Activated T-helper 1 cell treated with anti-CD3 and anti-CD28 coated beads, Interleukin-12 subunit alpha, Interleukin-12 subunit beta, Interleukin-2, Interleukin-4 antibody, amounts not matched to agents 30 ng/mL and 10 ng/mL and 1 ng/mL, durations not matched to agents 14 hours and 24 hours and 36 hours (primary cell): ENCODE data around the gene ANK2. TPM values are rescaled to one million over a fixed set of nuclear protein-coding genes. Genes with fewer than 3 reads are reported as not detected.

Experiments used
- DNase-seq: peaks from one replicate; pipeline ENCODE4 v3.0.0; 2021; ENCODE audit warnings: low spot score
- H3K27ac Mint-ChIP-seq: one replicate; pipeline ENCODE4 v1.8.0; 2021; ENCODE audit warnings: mild to moderate bottlenecking, mixed read lengths
- H3K27me3 Mint-ChIP-seq: one replicate; pipeline ENCODE4 v1.8.0; 2022; ENCODE audit warnings: mild to moderate bottlenecking, moderate library complexity, mixed read lengths; ENCODE audit not compliant: insufficient read depth
- H3K36me3 Mint-ChIP-seq: one replicate; pipeline ENCODE4 v1.8.0; 2021; ENCODE audit warnings: low read depth, mixed read lengths
- H3K4me1 Mint-ChIP-seq: one replicate; pipeline ENCODE4 v1.8.0; 2021; ENCODE audit warnings: low read depth, mixed read lengths
- H3K4me3 Mint-ChIP-seq: one replicate; pipeline ENCODE4 v1.8.0; 2021; ENCODE audit warnings: mild to moderate bottlenecking, moderate library complexity, mixed read lengths
- H3K9me3 Mint-ChIP-seq: one replicate; pipeline ENCODE4 v1.8.0; 2021; ENCODE audit warnings: mixed read lengths
- intact Hi-C: fragments of 100-400 bp; cut with micrococcal nuclease; formaldehyde crosslinking; loops from one replicate; pipeline ENCODE4 v1.15.1; 2024
- total RNA-seq: library from RNA; stranded (reverse); gene quantifications from 2 replicates; pipeline ENCODE4 v1.2.3, GENCODE V29; 2022

Gene ANK2
- total RNA-seq, 1 donor from 2014 or later: 3.1 TPM

GRCh38 chr4:113146876-113147358 lies 97.5 kb downstream of the ANK2 start:
- intact Hi-C loops: loop anchor here (1.0 to 10.0 kb wide), 4 partner anchors 208 to 616 kb away; no protein-coding TSS in a partner anchor
- DNase-seq: no peak

GRCh38 chr4:113147498-113148111 lies 98.2 kb downstream of the ANK2 start:
- Mint-ChIP-seq H3K4me1 (peaks cover 23% of the 10 kb centered on the region), H3K4me3 (no peak overlapping the region)
- intact Hi-C loops: loop anchor here (1.0 to 10.0 kb wide), 4 partner anchors 208 to 615 kb away; no protein-coding TSS in a partner anchor

More at GRCh38 chr4:113146876-113147358, 97.5 kb downstream of the ANK2 start:
- peaks cover 5% of the 10 kb centered on the region for H3K27me3 Mint-ChIP-seq
- H3K36me3 Mint-ChIP-seq: no peaks in the 10 kb centered on the region
- H3K4me3 Mint-ChIP-seq: peak overlapping the region; percentile 66
- H3K4me1 Mint-ChIP-seq: peaks cover 23% of the 10 kb centered on the region
- peak overlapping the region; percentile 81 for H3K27ac Mint-ChIP-seq
- peaks cover 4% of the 10 kb centered on the region for H3K9me3 Mint-ChIP-seq

GRCh38 chr4:113148925-113149324 lies 99.5 kb downstream of the ANK2 start:
- H3K27ac Mint-ChIP-seq: no peak overlapping the region

More at GRCh38 chr4:113147498-113148111, 98.2 kb downstream of the ANK2 start:
- peaks cover 4% of the 10 kb centered on the region for H3K9me3 Mint-ChIP-seq
- DNase-seq: no peak
- no peaks in the 10 kb centered on the region for H3K36me3 Mint-ChIP-seq
- no peak overlapping the region for H3K27ac Mint-ChIP-seq
- peaks cover 4% of the 10 kb centered on the region for H3K27me3 Mint-ChIP-seq

GRCh38 chr4:113153529-113154101 lies 104.2 kb downstream of the ANK2 start:
- Mint-ChIP-seq H3K36me3 (no peaks in the 10 kb centered on the region), H3K4me1 (no peaks in the 10 kb centered on the region), H3K27me3 (peaks cover 5% of the 10 kb centered on the region), H3K27ac (no peak overlapping the region), H3K9me3 (peaks cover under 1% of the 10 kb centered on the region), H3K4me3 (no peak overlapping the region)
- intact Hi-C loops: no loop called here
- DNase-seq: no peak

More at GRCh38 chr4:113148925-113149324, 99.5 kb downstream of the ANK2 start:
- H3K4me3 Mint-ChIP-seq: no peak overlapping the region
- H3K9me3 Mint-ChIP-seq: peaks cover 4% of the 10 kb centered on the region
- intact Hi-C loops: loop anchor here (10.0 kb wide), 2 partner anchors 396 to 536 kb away; no protein-coding TSS in a partner anchor
- H3K4me1 Mint-ChIP-seq: peaks cover 23% of the 10 kb centered on the region
- no peaks in the 10 kb centered on the region for H3K36me3 Mint-ChIP-seq
- DNase-seq: no peak
- peaks cover 5% of the 10 kb centered on the region for H3K27me3 Mint-ChIP-seq

GRCh38 chr4:113154281-113154680 lies 104.8 kb downstream of the ANK2 start:
- intact Hi-C loops: no loop called here
- Mint-ChIP-seq H3K27ac (no peak overlapping the region), H3K4me3 (no peak overlapping the region), H3K36me3 (no peaks in the 10 kb centered on the region), H3K4me1 (no peaks in the 10 kb centered on the region), H3K27me3 (peaks cover 5% of the 10 kb centered on the region), H3K9me3 (no peaks in the 10 kb centered on the region)
- no peak for DNase-seq

- Mint-ChIP-seq H3K4me1 (no peaks in the 10 kb centered on the region), H3K9me3 (no peaks in the 10 kb centered on the region), H3K4me3 (no peak overlapping the region), H3K27me3 (peaks cover 3% of the 10 kb centered on the region), H3K36me3 (no peaks in the 10 kb centered on the region), H3K27ac (no peak overlapping the region)
- intact Hi-C loops: no loop called here
- no peak for DNase-seq
Measured at GRCh38 chr4:113157086-113157857, 107.8 kb downstream of the ANK2 start.

GRCh38 chr4:113159942-113160545 lies 110.6 kb downstream of the ANK2 start:
- Mint-ChIP-seq H3K36me3 (no peaks in the 10 kb centered on the region), H3K4me1 (no peaks in the 10 kb centered on the region), H3K4me3 (no peak overlapping the region), H3K9me3 (no peaks in the 10 kb centered on the region), H3K27me3 (no peaks in the 10 kb centered on the region), H3K27ac (no peak overlapping the region)
- no peak for DNase-seq
- intact Hi-C loops: no loop called here

GRCh38 chr4:113160548-113160947 lies 111.1 kb downstream of the ANK2 start:
- Mint-ChIP-seq H3K9me3 (no peaks in the 10 kb centered on the region), H3K4me1 (no peaks in the 10 kb centered on the region), H3K36me3 (no peaks in the 10 kb centered on the region), H3K4me3 (no peak overlapping the region), H3K27ac (no peak overlapping the region), H3K27me3 (no peaks in the 10 kb centered on the region)
- DNase-seq: no peak
- intact Hi-C loops: no loop called here

GRCh38 chr4:113162089-113162488 lies 112.6 kb downstream of the ANK2 start:
- H3K9me3 Mint-ChIP-seq: no peaks in the 10 kb centered on the region
- no peaks in the 10 kb centered on the region for H3K27me3 Mint-ChIP-seq
- H3K4me1 Mint-ChIP-seq: no peaks in the 10 kb centered on the region
- intact Hi-C loops: no loop called here
- H3K36me3 Mint-ChIP-seq: no peaks in the 10 kb centered on the region
- H3K27ac Mint-ChIP-seq: no peak overlapping the region
- no peak overlapping the region for H3K4me3 Mint-ChIP-seq
- DNase-seq: no peak

GRCh38 chr4:113169368-113169767 lies 119.9 kb downstream of the ANK2 start:
- H3K4me3 Mint-ChIP-seq: no peak overlapping the region
- intact Hi-C loops: no loop called here
- H3K27ac Mint-ChIP-seq: no peak overlapping the region
- H3K4me1 Mint-ChIP-seq: no peaks in the 10 kb centered on the region
- no peaks in the 10 kb centered on the region for H3K36me3 Mint-ChIP-seq
- DNase-seq: no peak
- no peaks in the 10 kb centered on the region for H3K9me3 Mint-ChIP-seq
- H3K27me3 Mint-ChIP-seq: no peaks in the 10 kb centered on the region

GRCh38 chr4:113170115-113170804 lies 120.8 kb downstream of the ANK2 start:
- H3K36me3 Mint-ChIP-seq: no peaks in the 10 kb centered on the region
- no peak overlapping the region for H3K27ac Mint-ChIP-seq
- no peaks in the 10 kb centered on the region for H3K27me3 Mint-ChIP-seq
- H3K4me3 Mint-ChIP-seq: no peak overlapping the region
- no peak for DNase-seq
- H3K4me1 Mint-ChIP-seq: no peaks in the 10 kb centered on the region
- intact Hi-C loops: no loop called here
- no peaks in the 10 kb centered on the region for H3K9me3 Mint-ChIP-seq

- H3K27ac Mint-ChIP-seq: no peak overlapping the region
- no peaks in the 10 kb centered on the region for H3K27me3 Mint-ChIP-seq
- DNase-seq: no peak
- no peaks in the 10 kb centered on the region for H3K4me1 Mint-ChIP-seq
- no peaks in the 10 kb centered on the region for H3K9me3 Mint-ChIP-seq
- H3K4me3 Mint-ChIP-seq: no peak overlapping the region
- intact Hi-C loops: no loop called here
- H3K36me3 Mint-ChIP-seq: no peaks in the 10 kb centered on the region
Measured at GRCh38 chr4:113170805-113171468, 121.5 kb downstream of the ANK2 start.
